ENCODE results near the gene MAP3K20.
A peak's percentile ranks its signal among the peaks of the same experiment; 100 is the strongest.
"Not testable (repeated sequence)": the region's sequence is repeated elsewhere in the genome, so short reads cannot be mapped to it uniquely, and the experiment has no call there.

Gene MAP3K20

GRCh38 chr2:173032032-173032431, 43.6 kb upstream of the MAP3K20 start:
- no peak for DNase-seq (ENCODE audit: low read depth)
- no peak overlapping the region for H3K4me3 ChIP-seq (replicated peaks; ENCODE audit: low read depth, low read length)
- TF ChIP-seq CTCF (IDR thresholded peaks at IDR 0.05; ENCODE audit: low read length, missing control alignments), result no peak

- TF ChIP-seq CTCF (IDR thresholded peaks at IDR 0.05; ENCODE audit: low read length, missing control alignments), result no peak
- no peak for DNase-seq (ENCODE audit: low read depth)
Observed at GRCh38 chr2:173033084-173033483, 42.6 kb upstream of the MAP3K20 start.

GRCh38 chr2:173034143-173034542, 41.5 kb upstream of the MAP3K20 start:
- no peak for TF ChIP-seq CTCF (IDR thresholded peaks at IDR 0.05; ENCODE audit: low read length, missing control alignments)
- no peak overlapping the region for H3K4me3 ChIP-seq (replicated peaks; ENCODE audit: low read depth, low read length)
- DNase-seq (ENCODE audit: low read depth), result no peak

More at GRCh38 chr2:173033084-173033483, 42.6 kb upstream of the MAP3K20 start:
- no peak overlapping the region for H3K4me3 ChIP-seq (replicated peaks; ENCODE audit: low read depth, low read length)

- no peak for TF ChIP-seq CTCF (IDR thresholded peaks at IDR 0.05; ENCODE audit: low read length, missing control alignments)
- peak; percentile 82 for DNase-seq (ENCODE audit: low read depth)
- H3K4me3 ChIP-seq (replicated peaks; ENCODE audit: low read depth, low read length), result no peak overlapping the region
Observed at GRCh38 chr2:173037245-173038120, 38.2 kb upstream of the MAP3K20 start.

- not testable (repeated sequence) for DNase-seq (ENCODE audit: low read depth)
Observed at GRCh38 chr2:173038257-173038656, 37.4 kb upstream of the MAP3K20 start.

GRCh38 chr2:173040729-173041128, 34.9 kb upstream of the MAP3K20 start:
- no peak overlapping the region for H3K4me3 ChIP-seq (replicated peaks; ENCODE audit: low read depth, low read length)
- TF ChIP-seq CTCF (IDR thresholded peaks at IDR 0.05; ENCODE audit: low read length, missing control alignments), result no peak
- no peak for DNase-seq (ENCODE audit: low read depth)

More at GRCh38 chr2:173038257-173038656, 37.4 kb upstream of the MAP3K20 start:
- H3K4me3 ChIP-seq (replicated peaks; ENCODE audit: low read depth, low read length), result not testable (repeated sequence)

GRCh38 chr2:173043476-173043875, 32.2 kb upstream of the MAP3K20 start:
- no peak overlapping the region for H3K4me3 ChIP-seq (replicated peaks; ENCODE audit: low read depth, low read length)
- no peak for TF ChIP-seq CTCF (IDR thresholded peaks at IDR 0.05; ENCODE audit: low read length, missing control alignments)
- no peak for DNase-seq (ENCODE audit: low read depth)
